ENCODE data around the gene NPC1L1.
"Not testable (repeated sequence)": the region's sequence is repeated elsewhere in the genome, so short reads cannot be mapped to it uniquely, and the experiment has no call there.

NPC1L1 gene

DNA sequence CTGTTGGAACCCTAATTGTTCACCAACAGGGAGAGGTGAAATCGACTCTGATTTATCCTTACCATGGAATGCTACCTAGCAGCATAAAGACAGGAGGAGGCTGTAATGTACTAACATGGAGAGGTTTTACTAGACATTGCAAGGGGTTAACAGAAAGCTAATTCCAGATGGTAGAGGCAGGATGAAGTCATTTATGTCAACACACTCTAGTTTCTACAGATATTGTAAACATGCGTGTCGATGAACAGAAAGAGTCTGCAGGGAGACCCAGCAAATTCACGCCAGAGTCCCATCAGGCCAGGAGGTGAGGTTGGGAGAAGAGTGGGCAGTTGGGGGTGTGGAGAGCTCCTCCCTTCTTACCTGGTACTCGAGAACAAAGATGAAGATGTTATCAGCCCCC is 7.0 kb downstream of the NPC1L1 start:
- no peak for DNase-seq

- DNase-seq, result no peak
Observed at GRCh38 chr7:44533301-44534055, 7.7 kb downstream of the NPC1L1 start.

DNA sequence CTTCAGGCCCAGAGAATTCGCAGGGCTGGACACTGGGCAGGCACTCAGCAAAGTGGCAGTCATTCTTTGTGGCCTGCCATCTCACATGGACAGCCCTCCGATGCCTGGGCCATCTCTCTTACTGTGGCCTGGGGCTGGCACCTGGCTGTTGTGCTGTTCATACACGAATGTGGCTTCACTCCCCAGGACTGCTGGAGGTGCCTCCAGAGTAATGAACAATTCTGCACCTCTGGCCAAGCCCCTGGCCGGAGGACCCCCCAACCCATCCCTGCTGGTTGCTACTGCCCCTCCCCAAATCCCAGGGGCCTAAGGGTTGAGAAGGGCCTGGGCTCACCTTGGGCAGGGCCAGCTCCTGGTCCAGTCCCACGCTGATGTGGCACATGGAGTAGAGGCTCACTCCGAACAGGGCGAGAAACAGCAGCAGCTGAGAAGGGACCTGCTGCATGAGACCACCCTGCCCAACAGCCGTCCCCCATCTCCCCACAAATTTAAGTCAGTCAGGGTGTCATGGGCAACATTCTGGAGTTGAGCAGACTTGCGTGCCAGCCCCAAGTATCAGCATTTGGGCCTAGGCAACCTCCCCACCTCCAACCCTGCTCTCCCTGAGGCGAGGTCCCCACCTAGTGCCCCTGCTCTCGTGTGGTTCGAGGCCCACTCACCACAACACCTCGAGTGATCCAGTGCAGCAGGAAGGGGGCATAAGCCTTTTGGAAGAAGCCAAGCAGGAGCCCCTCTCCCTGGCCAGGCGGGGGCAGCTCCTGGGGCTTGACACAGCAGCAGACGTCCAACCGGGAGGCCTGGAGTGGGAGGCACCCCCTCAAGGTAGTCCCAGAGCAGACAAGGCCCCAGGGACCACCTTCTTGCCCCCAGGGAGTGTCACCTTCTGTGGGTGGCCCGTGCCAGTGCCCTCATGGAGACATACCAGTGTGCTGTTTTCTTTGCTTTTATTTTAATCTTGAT is 9.4 kb downstream of the NPC1L1 start:
- no peak for DNase-seq

DNA sequence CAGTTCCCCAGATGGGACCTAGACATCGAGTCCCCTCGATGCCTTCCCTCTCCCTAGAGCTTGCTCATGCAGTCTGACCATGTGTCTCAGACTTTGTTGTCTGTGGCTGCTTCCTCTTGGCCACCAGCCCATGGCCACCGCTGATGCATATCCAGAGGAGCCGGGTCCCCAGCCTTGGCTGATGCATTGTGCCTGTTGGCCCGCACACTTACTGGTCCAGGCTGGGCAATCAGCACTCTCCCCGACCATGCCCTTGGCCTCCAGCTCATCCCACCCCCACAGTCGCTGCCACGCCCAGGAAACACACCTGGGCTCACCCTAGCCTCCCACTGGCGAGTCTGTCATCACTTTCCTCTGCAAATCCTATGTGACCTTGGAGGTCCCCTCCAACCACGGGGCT is 10.1 kb downstream of the NPC1L1 start:
- DNase-seq, result no peak

DNA sequence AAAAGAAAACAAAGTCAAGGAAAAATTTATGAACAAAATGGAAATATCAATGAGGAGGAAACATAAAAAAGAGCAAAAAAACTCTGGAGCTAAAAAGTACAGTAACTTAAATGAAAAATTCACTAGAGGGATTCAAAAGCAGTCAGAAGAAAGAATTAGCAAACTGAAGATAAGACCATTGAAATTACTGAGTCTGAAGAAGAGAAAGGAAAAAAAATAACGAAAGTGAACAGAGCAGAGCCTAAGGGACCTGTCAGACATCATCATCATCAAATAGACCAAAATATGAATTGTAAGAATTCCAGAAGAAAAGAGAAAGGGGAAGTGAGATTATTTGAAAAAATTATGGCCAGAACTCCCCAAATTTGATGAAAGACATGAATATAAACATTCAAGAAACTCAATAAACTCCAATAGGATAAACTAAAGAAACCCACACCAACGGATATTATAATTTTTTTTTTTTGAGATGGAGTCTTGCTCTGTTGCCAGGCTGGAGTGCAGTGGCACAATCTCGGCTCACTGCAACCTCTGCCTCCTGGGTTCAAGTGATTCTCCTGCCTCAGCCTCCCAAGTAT is 16.2 kb downstream of the NPC1L1 start:
- DNase-seq, result no peak

GRCh38 chr7:44522315-44522714 is 18.8 kb downstream of the NPC1L1 start:
- no peak for DNase-seq

DNA sequence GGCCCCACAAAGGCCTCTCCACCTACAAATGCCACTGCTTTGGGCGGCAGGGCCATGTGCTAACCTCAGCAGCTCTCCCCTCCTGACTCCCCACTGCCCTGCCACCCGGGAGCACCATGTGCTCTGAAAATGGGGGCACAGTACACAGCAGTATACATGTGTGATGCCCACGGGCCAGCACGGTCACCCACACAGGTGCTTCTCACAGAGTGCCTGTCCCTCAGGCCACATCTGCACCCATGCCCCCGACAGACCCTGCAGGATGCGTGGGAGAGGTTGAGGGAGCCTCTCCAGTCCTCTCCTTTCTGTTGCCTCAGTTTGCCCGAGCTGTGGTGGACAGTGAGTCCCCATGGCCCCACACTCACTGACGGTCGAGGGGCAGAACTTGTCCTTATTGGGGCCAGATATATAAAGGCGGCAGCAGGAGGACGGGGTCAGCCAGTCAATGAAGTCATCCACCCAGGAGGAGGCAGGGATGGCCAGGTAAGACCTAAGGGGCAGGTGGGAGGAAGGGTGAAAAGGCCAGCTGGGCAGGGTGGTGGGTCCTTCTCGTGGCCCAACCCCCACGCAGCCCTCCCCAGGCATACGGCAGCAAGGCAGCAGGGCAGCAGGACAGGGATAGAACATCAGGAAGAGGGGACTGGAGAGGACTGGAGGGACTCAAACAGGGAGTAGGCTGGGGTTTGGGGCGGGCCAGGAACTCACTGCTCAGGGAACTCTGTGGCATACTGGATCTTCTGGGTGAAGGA is 19.6 kb downstream of the NPC1L1 start:
- DNase-seq, result no peak

- DNase-seq, result no peak
Observed at GRCh38 chr7:44520574-44520973, 20.6 kb downstream of the NPC1L1 start.

DNA sequence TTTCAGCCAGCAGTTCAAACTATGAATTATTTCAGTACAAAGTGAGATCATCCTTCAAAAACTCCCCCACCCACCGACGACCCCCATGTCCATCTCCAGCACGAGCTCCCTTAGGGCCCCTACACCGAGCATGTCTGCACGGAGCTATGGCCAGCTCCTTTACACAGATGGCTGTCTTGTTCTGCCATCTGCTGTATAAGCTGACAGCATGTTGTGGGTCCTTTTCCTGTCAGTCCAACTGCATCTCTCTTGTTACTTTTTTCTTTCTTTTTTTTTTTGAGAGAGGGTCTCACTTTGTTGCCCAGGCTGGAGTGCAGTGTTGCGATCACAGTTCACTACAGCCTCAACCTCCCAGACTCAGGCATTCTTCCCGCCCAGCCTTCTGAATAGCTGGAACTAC is 21.6 kb downstream of the NPC1L1 start:
- DNase-seq, result no peak

GRCh38 chr7:44518761-44519160 is 22.4 kb downstream of the NPC1L1 start:
- no peak for DNase-seq

DNA sequence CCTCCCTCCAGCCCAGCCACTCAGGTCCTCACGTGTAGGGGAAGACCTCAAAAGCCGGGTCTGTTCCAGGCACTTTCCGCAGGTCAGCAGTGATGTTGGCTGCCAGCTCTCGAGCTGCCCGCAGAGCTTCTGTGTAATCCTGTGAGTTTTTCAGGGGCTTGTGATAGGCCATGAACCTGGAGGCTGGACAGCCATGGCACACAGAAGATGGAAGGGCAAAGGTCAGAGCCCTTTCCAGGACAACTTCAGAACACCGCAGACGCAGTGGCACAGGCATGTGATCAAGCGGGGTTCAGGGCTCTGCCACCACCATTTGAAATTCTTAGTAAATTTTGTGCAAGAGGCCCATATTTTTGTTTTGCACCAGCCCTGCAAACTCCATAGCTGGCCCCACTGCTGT is 24.0 kb downstream of the NPC1L1 start:
- DNase-seq, result no peak

DNA sequence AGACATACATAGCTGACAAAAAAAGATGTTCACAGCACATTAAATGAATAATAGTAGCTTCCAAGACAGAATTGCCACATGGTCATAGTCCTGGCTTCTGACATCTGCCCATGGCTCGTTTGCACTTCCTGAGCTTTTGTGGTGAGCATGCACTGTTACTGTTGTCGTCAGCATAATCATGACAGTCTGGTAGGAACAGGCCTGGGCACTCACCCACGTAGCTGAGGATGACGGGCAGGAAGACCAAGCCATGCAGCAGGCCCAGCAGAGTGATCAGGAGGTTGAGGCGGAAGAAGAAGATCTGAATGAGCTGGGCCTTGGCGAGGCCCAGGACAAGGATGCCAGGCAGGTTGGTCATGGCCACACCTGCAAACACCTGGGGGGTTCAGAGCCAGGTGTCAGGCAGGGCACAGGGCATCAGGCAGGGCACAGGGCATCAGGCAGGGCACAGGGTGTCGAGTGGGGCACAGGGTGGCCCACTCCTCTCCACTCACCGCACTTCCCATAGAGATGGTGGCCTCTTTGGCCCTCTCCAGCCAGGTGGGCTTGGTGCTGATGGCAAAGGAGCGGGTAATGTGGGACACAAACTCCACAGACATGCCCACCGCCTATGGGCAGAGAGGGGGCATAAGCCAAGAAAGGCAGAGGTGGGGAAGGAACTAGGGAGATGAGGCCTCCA is 25.4 kb downstream of the NPC1L1 start:
- DNase-seq, result no peak

DNA sequence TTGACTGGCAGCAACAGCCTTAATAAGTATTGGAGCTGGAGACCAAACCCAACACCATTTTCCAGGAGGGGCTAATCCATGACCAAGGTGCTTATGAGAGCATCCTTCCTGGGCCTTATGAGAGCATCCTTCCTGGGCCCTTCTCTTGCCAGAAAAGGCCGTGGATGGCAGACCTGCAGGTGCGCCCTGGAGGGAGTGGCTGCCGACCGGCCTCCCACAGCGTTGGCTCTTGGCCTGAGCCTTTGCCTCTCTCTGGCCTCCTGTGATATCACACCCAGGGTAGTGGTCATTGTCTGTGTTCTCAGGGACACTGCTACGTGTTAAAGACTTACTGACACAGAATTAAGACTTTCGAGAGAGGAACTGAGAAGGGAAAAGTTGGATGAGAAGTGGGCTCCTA is 28.4 kb downstream of the NPC1L1 start:
- DNase-seq, result no peak

DNA sequence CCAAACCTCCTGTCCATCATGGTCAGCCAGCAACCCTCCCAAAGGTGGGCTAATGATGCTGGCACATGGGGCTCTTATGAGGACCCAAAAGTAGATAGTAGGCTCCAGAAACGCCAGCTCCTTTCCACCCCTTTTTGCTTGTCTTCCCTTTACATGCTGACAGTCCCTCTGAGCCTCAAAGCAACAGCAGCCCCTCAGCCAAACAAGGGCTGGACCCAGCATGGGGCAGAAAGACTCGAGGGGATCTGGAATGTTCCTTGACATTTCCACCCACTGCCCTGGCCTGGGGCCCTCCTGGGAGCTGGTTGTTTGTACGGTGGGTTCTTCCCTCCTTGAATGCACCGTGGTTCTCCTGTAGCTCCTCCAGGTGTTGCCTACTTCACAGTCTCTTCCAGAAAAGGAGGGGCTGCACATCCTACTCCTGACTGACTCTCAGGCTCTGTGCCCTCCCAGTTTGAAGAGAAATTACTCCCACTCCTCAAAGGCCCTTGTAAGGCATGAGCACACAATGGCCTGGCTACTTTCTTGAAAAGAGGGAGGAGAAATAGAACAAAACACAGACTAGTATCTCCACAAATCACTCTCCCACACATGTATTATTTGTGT is 29.2 kb downstream of the NPC1L1 start:
- DNase-seq, result no peak

DNA sequence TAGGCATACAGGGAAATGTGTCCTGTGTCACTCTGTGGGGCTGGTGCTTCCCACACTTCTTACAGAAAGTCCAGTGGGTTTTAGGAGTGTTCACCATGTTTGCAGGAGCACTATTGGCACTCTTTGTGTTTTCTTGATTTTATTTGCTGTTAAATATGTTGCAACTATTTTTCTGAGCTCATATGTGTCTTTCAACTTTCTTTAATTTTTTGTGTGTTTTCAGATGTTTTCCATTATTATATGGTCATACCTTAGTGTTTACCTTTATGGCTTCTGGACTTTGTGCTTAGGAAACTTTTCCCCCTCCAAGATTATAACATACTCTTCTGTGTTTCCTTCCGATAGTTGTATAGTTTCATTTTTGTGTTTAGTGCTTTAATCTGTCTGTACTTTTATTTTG is 29.9 kb downstream of the NPC1L1 start:
- DNase-seq, result no peak

DNA sequence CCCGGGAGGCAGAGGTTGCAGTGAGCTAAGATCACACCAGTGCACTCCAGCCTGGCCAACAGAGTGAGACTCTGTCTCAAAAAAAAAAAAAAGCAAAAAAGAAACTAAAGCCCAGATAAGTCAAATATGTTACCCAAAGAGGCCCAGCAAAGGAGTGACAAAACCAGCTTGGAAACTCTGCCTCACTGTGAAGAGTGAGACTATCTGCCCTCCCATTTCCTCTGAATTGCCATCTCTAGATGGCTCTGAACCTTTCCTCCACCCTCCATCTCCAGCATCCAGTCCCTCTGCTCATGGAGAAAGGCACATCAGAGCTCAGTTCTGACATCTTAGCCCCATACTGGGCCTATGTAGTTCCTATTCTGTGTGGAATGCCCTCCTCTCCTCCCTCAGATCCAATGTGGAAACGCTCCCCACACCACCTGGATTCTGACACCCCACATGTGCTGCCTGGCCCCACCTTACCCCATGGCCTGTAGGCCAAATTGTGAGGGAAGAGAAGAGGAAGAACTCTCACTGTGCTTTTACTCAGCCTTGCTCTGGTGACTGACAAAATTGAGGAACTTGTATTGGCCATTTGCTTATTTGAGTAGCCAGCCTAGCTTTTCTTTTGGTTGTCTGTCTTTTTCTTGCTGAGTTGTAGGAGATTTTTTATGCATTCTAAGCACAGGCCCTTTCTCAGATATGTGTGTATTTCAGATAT is 32.7 kb downstream of the NPC1L1 start:
- DNase-seq, result no peak

- DNase-seq, result not testable (repeated sequence)
Observed at GRCh38 chr7:44506592-44507288, 34.4 kb downstream of the NPC1L1 start.

DNA sequence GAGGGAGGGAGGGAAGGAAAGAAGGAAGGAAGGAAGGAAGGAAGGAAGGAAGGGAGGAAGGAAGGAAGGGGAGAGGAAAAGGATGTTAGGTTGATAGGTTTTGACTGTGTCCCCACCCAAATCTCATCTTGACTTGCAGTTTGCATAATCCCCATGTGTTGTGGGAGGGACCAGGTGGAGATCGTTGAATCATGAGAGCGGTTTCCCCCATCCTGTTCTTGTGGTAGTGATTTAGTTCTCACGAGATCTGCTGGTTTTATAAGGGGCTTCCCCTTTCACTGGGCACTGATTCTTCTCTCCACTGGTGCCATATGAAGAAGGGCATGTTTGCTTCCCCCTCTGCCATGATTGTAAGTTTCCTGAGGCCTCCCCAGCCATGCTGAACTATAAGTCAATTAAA is 35.5 kb downstream of the NPC1L1 start:
- DNase-seq, result no peak

GRCh38 chr7:44498230-44498954 is 42.7 kb downstream of the NPC1L1 start:
- DNase-seq, result no peak

All from GDM1 (cell line).